Duodenal mucosa (tissue), 2 donors: Measurements from ENCODE around the gene SERPINA10.
"Not testable (repeated sequence)": the region's sequence is repeated elsewhere in the genome, so short reads cannot be mapped to it uniquely, and the experiment has no call there.

ENCODE experiments used
- H3K27ac ChIP-seq: one replicate; pipeline ENCODE4 v1.7.0; 2013; ENCODE audit warnings: low read depth, low read length
- H3K27me3 ChIP-seq, 2 donors: one replicate each; pipeline ENCODE4 v1.7.0; 2013; ENCODE audit warnings: low read length in 2 of 2, control low read depth in 1 of 2; ENCODE audit not compliant: insufficient read depth in 2 of 2, control insufficient read depth in 1 of 2
- H3K36me3 ChIP-seq, 2 donors: one replicate each; pipeline ENCODE4 v1.7.0; 2013; ENCODE audit warnings: low read length in 2 of 2, control low read depth in 1 of 2; ENCODE audit not compliant: insufficient read depth in 2 of 2, control insufficient read depth in 1 of 2
- H3K4me1 ChIP-seq, 2 donors: one replicate each; pipeline ENCODE4 v1.7.0; 2013; ENCODE audit warnings: low read length in 2 of 2, control low read depth in 1 of 2; ENCODE audit not compliant: insufficient read depth in 2 of 2, control insufficient read depth in 1 of 2
- H3K4me3 ChIP-seq, 2 donors: one replicate each; pipeline ENCODE4 v1.7.0; 2013; ENCODE audit warnings: low read length in 2 of 2, low read depth in 1 of 2
- H3K9ac ChIP-seq, 2 donors: one replicate each; pipeline ENCODE4 v1.7.0; 2013; ENCODE audit warnings: low read length in 2 of 2, low read depth in 1 of 2
- H3K9me3 ChIP-seq, 2 donors: one replicate each; pipeline ENCODE4 v1.7.0; 2013; ENCODE audit warnings: low read length in 2 of 2, control low read depth in 1 of 2; ENCODE audit not compliant: control insufficient read depth in 1 of 2

SERPINA10 gene

DNA sequence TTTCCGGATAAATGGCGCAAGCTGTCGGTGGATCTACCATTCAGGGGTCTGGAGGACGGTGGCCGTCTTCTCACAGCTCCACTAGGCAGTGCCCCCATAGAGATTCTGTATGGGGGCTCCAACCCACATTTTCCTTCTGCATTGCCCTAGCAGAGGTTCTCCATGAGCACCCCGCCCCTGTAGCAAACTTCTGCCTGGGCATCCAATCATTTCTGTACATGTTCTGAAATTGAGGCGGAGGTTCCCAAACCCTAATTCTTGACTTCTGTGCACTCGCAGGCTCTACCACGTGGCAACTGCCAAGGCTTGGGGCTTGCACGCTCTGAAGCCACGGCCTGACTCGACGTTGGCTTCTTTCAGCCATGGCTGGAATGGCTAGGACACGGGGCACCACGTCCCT lies 5.1 kb upstream of the SERPINA10 start:
- Histone ChIP-seq H3K27me3 (no peaks in the 10 kb centered on the region), H3K36me3 (no peaks in the 10 kb centered on the region), H3K27ac (no peak overlapping the region), H3K9ac (no peak overlapping the region), H3K4me1 (no peaks in the 10 kb centered on the region), H3K9me3 (no peaks in the 10 kb centered on the region), H3K4me3 (no peak overlapping the region)

DNA sequence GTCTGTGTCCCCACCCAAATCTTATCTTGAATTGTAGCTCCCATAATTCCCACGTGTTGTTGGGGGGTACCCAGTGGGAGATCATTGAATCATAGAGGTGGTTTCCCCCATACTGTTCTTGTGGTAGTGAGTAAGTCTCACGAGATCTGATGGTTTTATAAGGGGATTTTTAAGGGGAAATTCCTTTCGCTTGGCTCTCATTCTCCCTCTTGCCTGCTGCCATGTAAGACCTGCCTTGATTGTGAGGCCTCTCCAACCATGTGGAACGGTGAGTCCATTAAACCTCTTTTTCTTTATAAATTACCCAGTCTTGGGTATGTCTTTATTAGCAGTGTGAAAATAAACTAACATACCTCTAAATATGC lies 3.1 kb upstream of the SERPINA10 start:
- not testable (repeated sequence) for H3K27ac ChIP-seq, H3K27me3 ChIP-seq, H3K36me3 ChIP-seq, H3K4me1 ChIP-seq, H3K4me3 ChIP-seq, H3K9me3 ChIP-seq, H3K9ac ChIP-seq

DNA sequence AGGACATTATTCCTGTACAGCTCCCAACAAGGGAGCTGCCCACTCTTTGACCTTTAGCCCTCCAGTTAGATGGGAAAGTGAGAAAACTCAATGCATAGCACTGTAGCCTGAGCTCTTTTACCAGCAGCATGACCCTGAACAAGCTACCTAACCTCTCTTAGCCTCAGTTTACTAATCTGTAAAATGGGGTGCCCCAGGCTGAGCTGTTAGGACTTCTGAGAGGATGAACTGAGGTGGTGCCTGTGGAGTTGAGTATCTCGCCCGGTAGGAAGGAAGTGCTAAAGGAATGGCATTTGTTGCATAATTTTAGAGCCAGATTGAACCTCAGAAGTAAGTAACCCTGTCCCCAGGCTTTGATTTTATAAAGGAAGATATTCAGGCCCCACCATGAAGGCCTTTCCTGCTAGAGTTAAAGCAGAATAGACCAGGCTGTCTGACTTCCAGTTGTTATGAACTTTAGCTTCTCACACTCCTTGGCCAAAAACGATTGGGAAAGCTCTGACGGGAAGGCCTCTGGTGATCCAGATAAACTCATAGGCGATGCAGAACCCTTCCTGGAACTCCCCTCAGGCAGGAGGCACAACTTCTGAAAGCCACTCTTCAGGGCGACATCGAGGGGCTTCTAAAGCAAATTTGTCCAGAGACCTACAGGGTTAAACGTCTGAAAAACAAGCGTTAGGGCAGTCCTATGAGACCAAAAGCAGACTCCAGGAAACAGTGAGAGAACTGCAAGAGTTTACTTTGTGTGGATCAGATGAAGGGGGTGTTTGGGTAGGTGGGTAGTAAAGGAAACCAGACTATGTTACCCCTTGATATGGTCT lies 2.5 kb upstream of the SERPINA10 start:
- Histone ChIP-seq H3K4me3 (no peak overlapping the region), H3K9ac (no peak overlapping the region), H3K27ac (no peak overlapping the region), H3K36me3 (no peaks in the 10 kb centered on the region), H3K9me3 (no peaks in the 10 kb centered on the region), H3K27me3 (no peaks in the 10 kb centered on the region), H3K4me1 (no peaks in the 10 kb centered on the region)

- H3K9ac ChIP-seq: no peak overlapping the region
- no peaks in the 10 kb centered on the region for H3K9me3 ChIP-seq
- H3K4me3 ChIP-seq: no peak overlapping the region
- H3K4me1 ChIP-seq: no peaks in the 10 kb centered on the region
- no peak overlapping the region for H3K27ac ChIP-seq
- no peaks in the 10 kb centered on the region for H3K36me3 ChIP-seq
- H3K27me3 ChIP-seq: no peaks in the 10 kb centered on the region
Measured at GRCh38 chr14:94293578-94293924, 483 bp upstream of the SERPINA10 start.

DNA sequence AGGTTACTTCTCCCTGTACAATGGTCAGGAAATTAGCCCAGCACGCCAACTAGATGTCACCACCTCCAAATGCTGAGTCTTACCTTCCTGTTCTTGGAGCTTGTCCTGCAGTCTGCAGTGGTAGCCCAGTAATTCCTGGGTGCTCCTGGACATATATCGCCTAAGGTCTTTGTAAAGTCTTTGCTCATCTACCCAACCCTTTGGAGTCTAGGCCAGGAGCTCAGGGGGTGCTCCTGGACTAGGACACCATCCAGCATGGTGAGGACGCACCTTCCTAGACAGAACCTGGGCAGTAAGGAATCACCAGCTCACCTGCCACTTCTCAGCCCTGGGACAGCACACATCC lies 569 bp downstream of the SERPINA10 start:
- H3K4me1 ChIP-seq: no peaks in the 10 kb centered on the region
- no peaks in the 10 kb centered on the region for H3K36me3 ChIP-seq
- H3K27me3 ChIP-seq: no peaks in the 10 kb centered on the region
- H3K9ac ChIP-seq: no peak overlapping the region
- no peak overlapping the region for H3K27ac ChIP-seq
- H3K4me3 ChIP-seq: no peak overlapping the region
- no peaks in the 10 kb centered on the region for H3K9me3 ChIP-seq

DNA sequence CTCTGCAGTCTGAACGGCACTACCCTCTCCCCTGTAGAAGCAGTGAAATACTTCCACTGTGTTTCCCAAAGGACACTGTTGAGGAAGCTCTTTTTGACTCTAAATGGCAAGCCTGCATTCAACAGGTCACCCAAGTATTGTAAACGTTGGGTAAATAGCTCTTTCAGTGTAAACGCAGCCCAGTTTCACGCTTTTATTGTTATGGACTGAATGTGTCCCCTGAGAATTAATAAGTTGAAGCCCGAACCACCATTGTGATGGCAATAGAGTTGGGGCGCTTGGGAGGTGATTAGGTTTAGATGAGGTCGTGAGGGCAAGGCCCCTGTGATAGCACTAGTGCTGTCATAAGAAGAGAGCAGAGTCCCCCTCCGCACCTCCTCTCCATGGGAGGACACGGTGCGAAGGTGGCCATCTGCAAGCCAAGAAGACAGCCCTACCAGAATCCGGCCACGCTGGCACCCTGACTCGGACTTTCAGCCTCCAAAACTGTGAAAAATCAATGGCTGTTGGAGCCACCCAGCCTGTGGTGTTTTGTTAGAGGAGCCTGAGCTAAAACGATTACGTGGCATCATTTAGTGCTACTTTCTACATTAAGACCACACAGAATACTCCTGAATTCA lies 1.1 kb downstream of the SERPINA10 start:
- Histone ChIP-seq H3K4me3 (no peak overlapping the region), H3K4me1 (no peaks in the 10 kb centered on the region)

DNA sequence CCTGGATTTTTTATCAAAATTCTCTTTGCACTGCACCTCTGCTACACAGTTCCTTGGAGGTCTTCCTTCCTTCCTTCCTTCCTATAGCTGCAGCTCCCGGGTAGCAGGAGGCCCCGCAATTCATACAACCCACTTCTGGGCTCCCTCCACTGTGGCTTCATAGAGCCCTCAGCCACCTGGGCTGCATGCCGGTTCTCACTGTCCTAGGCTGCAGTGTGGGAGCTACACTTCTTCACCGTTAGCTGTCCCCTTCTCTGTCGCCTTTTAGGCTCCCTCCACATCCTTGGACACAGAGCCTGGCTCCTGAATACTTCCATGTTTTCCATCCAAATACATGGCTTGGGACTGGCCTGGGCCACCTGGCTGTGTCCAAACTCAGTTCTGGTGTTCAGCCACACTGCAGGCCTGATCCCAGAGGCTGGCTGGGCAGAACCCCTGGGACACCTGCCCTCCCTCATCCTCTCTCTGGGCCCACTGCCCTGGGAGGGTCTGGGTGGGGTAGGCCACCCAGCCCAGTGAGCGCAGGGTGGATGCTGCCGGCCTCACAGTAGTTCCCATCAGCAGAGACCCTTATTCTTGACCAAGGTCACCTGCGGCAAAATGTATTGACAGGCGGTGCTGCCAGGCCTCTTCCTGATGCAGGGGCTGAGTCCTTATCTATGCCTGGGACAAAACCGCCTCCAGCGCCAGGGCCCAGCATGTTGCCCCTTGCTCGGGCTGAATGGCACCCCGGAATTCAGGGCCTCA lies 1.7 kb downstream of the SERPINA10 start:
- no peaks in the 10 kb centered on the region for H3K4me1 ChIP-seq
- no peak overlapping the region for H3K27ac ChIP-seq
- H3K27me3 ChIP-seq: no peaks in the 10 kb centered on the region
- H3K9ac ChIP-seq: no peak overlapping the region
- H3K9me3 ChIP-seq: no peaks in the 10 kb centered on the region
- H3K36me3 ChIP-seq: no peaks in the 10 kb centered on the region
- H3K4me3 ChIP-seq: no peak overlapping the region

More for the DNA sequence above, 1.1 kb downstream of the SERPINA10 start:
- Histone ChIP-seq H3K36me3 (no peaks in the 10 kb centered on the region), H3K9me3 (no peaks in the 10 kb centered on the region), H3K27ac (no peak overlapping the region), H3K27me3 (no peaks in the 10 kb centered on the region), H3K9ac (no peak overlapping the region)

DNA sequence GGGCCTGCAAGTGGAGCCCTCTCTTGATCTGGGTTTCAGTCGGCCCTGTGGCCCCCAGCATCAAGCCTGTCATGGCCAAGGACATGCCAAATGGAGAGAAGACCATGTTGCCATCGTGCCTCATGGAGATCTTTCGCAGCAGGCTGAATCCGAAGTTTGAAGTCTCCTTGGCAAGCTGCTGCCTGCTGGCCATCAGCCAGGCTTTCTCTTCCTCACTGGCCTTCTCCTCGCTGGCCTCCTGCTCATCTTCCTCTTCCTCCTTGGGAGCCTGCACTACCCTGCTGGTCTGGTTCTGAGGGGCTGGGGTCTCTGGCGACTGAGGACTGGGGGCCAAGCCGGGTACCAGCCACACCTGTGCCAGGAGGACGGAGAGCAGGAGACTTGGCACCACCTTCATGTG lies 2.9 kb downstream of the SERPINA10 start:
- no peaks in the 10 kb centered on the region for H3K4me1 ChIP-seq
- no peak overlapping the region for H3K4me3 ChIP-seq
- no peak overlapping the region for H3K9ac ChIP-seq
- H3K36me3 ChIP-seq: no peaks in the 10 kb centered on the region
- H3K27ac ChIP-seq: no peak overlapping the region
- H3K27me3 ChIP-seq: no peaks in the 10 kb centered on the region
- no peaks in the 10 kb centered on the region for H3K9me3 ChIP-seq

GRCh38 chr14:94288610-94289465 lies 4.2 kb downstream of the SERPINA10 start:
- no peaks in the 10 kb centered on the region for H3K4me1 ChIP-seq
- H3K27ac ChIP-seq: no peak overlapping the region
- H3K9ac ChIP-seq: no peak overlapping the region
- no peaks in the 10 kb centered on the region for H3K36me3 ChIP-seq
- no peaks in the 10 kb centered on the region for H3K9me3 ChIP-seq
- H3K27me3 ChIP-seq: no peaks in the 10 kb centered on the region
- H3K4me3 ChIP-seq: no peak overlapping the region

GRCh38 chr14:94285158-94285557 lies 7.9 kb downstream of the SERPINA10 start:
- Histone ChIP-seq H3K4me1 (no peaks in the 10 kb centered on the region), H3K9me3 (no peaks in the 10 kb centered on the region), H3K27ac (no peak overlapping the region), H3K9ac (no peak overlapping the region), H3K27me3 (no peaks in the 10 kb centered on the region), H3K36me3 (no peaks in the 10 kb centered on the region), H3K4me3 (no peak overlapping the region)
